Pulmonary artery endothelial cell (primary cell): Measurements from ENCODE around the gene VCX3A. TPM values are rescaled to one million over a fixed set of nuclear protein-coding genes. Genes with fewer than 3 reads are reported as not detected.
"Not testable (repeated sequence)": the region's sequence is repeated elsewhere in the genome, so short reads cannot be mapped to it uniquely, and the experiment has no call there.

Source experiments
- DNase-seq: peaks from one replicate; pipeline ENCODE4 v3.0.0-alpha.2; 2011; ENCODE audit warnings: low read depth, low spot score
- total RNA-seq: library from RNA; depleted of rRNA; stranded (reverse); fragments of >200 nt; gene quantifications from 2 replicates; pipeline ENCODE4 v1.2.3, GENCODE V29; 2014

VCX3A gene
- total RNA-seq: not detected in 2 replicates

- DNase-seq: not testable (repeated sequence)
These were observed at the start of gene VCX3A for GRCh38 chrX:6535018-6535417. VCX3A (minus strand) TSS chrX:6535118; CDS start chrX:6534497, 621 bp downstream.

GRCh38 chrX:6574762-6575161 is 39.8 kb upstream of the VCX3A start:
- no peak for DNase-seq

- DNase-seq: no peak
These were observed 33.1 kb upstream of the VCX3A start for GRCh38 chrX:6568031-6568430.

- no peak for DNase-seq
These were observed 24.1 kb upstream of the VCX3A start for GRCh38 chrX:6558979-6559378.

- no peak for DNase-seq
These were observed 22.8 kb upstream of the VCX3A start for GRCh38 chrX:6557690-6558089.

GRCh38 chrX:6550999-6551398 is 16.1 kb upstream of the VCX3A start:
- DNase-seq: no peak

- no peak for DNase-seq
These were observed 10.8 kb upstream of the VCX3A start for GRCh38 chrX:6545712-6546111.

GRCh38 chrX:6526564-6527136 is 8.3 kb downstream of the VCX3A start:
- DNase-seq: no peak

GRCh38 chrX:6517376-6517775 is 17.5 kb downstream of the VCX3A start:
- DNase-seq: no peak

- no peak for DNase-seq
These were observed 28.5 kb downstream of the VCX3A start for GRCh38 chrX:6506444-6506843.

GRCh38 chrX:6505960-6506359 is 29.0 kb downstream of the VCX3A start:
- DNase-seq: no peak

- no peak for DNase-seq
These were observed 34.2 kb downstream of the VCX3A start for GRCh38 chrX:6500719-6501118.

- no peak for DNase-seq
These were observed 36.6 kb downstream of the VCX3A start for GRCh38 chrX:6498324-6498723.
